ENCODE results near the gene EPDR1.
A peak's percentile ranks its signal among the peaks of the same experiment; 100 is the strongest.

Gene EPDR1

DNA sequence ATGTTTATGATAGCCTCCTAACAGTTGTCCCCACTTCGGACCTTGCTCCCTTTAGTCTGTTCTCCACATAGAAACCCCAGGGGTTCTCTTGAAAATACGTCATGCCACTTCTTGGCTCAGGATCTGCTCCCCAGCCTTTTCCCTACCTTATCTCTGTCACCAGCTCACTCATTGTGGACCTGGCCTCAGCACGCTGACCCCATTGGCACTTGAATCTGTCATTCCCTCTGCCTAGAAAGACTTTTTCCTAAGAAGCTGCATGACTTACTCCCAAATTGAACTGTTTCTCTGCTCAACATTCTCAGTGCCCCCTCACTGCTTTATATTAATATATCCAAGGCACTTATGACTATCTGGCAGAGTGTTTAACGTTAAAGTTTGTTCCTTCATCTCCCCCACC, 8.4 kb downstream of the EPDR1 start:
- Histone ChIP-seq H3K4me1 (ENCODE audit: control insufficient read depth, insufficient read depth, low read length, poor library complexity, severe bottlenecking) (no peaks in the 10 kb centered on the region), H3K36me3 (ENCODE audit: control insufficient read depth, insufficient read depth, low read length) (peaks cover under 1% of the 10 kb centered on the region), H3K27ac (ENCODE audit: low read depth, low read length, severe bottlenecking) (no peak overlapping the region), H3K9me3 (ENCODE audit: control insufficient read depth, low read length) (peaks cover 7% of the 10 kb centered on the region), H3K4me3 (ENCODE audit: extremely low read depth, insufficient read depth, low read length, poor library complexity, severe bottlenecking) (no peak overlapping the region)
- 80 to 93% methylated on average over 3 of the region's 4 CpGs for WGBS, 2 experiments (ENCODE audit: insufficient coverage in 2 of 2)

- Histone ChIP-seq H3K27ac (ENCODE audit: low read depth, low read length, severe bottlenecking) (no peak overlapping the region), H3K36me3 (ENCODE audit: control insufficient read depth, insufficient read depth, low read length) (no peaks in the 10 kb centered on the region), H3K4me3 (ENCODE audit: extremely low read depth, insufficient read depth, low read length, poor library complexity, severe bottlenecking) (no peak overlapping the region), H3K4me1 (ENCODE audit: control insufficient read depth, insufficient read depth, low read length, poor library complexity, severe bottlenecking) (no peaks in the 10 kb centered on the region), H3K9me3 (ENCODE audit: control insufficient read depth, low read length) (peaks cover 7% of the 10 kb centered on the region)
- WGBS, 2 experiments (ENCODE audit: insufficient coverage in 2 of 2): 89 to 91% methylated on average over 3 to 4 of the region's 5 CpGs
Measured at GRCh38 chr7:37930226-37930948, 9.9 kb downstream of the EPDR1 start.

DNA sequence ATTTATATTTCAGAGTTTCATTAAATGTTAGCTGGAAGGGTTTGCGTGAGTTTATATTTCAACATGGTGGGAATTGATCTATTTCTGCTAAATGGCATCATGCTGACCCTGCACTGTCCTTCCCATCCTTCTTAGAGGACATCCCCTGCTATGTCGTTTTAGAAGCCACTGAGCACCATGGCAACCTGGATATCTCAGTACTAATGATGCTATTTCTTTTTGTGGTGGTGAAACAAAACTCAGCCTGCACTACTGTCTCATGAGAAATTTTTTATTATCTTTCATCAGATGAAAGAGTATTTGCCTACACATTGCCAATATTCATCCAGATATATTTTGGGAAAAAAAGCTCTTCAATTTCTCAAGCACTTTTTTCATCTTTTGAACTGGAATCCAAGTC, 12.1 kb downstream of the EPDR1 start:
- 100% methylated on average over 1 of the region's 2 CpGs; no CpG with 5 or more reads in 1 of the 2 experiments for WGBS, 2 experiments (ENCODE audit: insufficient coverage in 2 of 2)
- no peaks in the 10 kb centered on the region for H3K36me3 ChIP-seq (ENCODE audit: control insufficient read depth, insufficient read depth, low read length)

GRCh38 chr7:37933018-37933566, 12.7 kb downstream of the EPDR1 start:
- no peak overlapping the region for H3K27ac ChIP-seq (ENCODE audit: low read depth, low read length, severe bottlenecking)
- H3K4me1 ChIP-seq (ENCODE audit: control insufficient read depth, insufficient read depth, low read length, poor library complexity, severe bottlenecking): no peaks in the 10 kb centered on the region
- WGBS, 2 experiments (ENCODE audit: insufficient coverage in 2 of 2): 100% methylated on average over 4 of the region's 9 CpGs; no CpG with 5 or more reads in 1 of the 2 experiments
- no peaks in the 10 kb centered on the region for H3K36me3 ChIP-seq (ENCODE audit: control insufficient read depth, insufficient read depth, low read length)
- no peaks in the 10 kb centered on the region for H3K9me3 ChIP-seq (ENCODE audit: control insufficient read depth, low read length)
- H3K4me3 ChIP-seq (ENCODE audit: extremely low read depth, insufficient read depth, low read length, poor library complexity, severe bottlenecking): no peak overlapping the region

More for the DNA sequence above, 12.1 kb downstream of the EPDR1 start:
- no peak overlapping the region for H3K27ac ChIP-seq (ENCODE audit: low read depth, low read length, severe bottlenecking)
- H3K4me1 ChIP-seq (ENCODE audit: control insufficient read depth, insufficient read depth, low read length, poor library complexity, severe bottlenecking): no peaks in the 10 kb centered on the region
- no peak overlapping the region for H3K4me3 ChIP-seq (ENCODE audit: extremely low read depth, insufficient read depth, low read length, poor library complexity, severe bottlenecking)
- H3K9me3 ChIP-seq (ENCODE audit: control insufficient read depth, low read length): no peaks in the 10 kb centered on the region

GRCh38 chr7:37942934-37943610, 22.6 kb downstream of the EPDR1 start:
- H3K27ac ChIP-seq (ENCODE audit: low read depth, low read length, severe bottlenecking): peak overlapping the region; percentile 57
- 74 to 82% methylated on average over 9 to 10 of the region's 12 CpGs for WGBS, 2 experiments (ENCODE audit: insufficient coverage in 2 of 2)
- H3K4me3 ChIP-seq (ENCODE audit: extremely low read depth, insufficient read depth, low read length, poor library complexity, severe bottlenecking): no peak overlapping the region
- no peaks in the 10 kb centered on the region for H3K9me3 ChIP-seq (ENCODE audit: control insufficient read depth, low read length)
- no peaks in the 10 kb centered on the region for H3K36me3 ChIP-seq (ENCODE audit: control insufficient read depth, insufficient read depth, low read length)
- H3K4me1 ChIP-seq (ENCODE audit: control insufficient read depth, insufficient read depth, low read length, poor library complexity, severe bottlenecking): peaks cover 8% of the 10 kb centered on the region

DNA sequence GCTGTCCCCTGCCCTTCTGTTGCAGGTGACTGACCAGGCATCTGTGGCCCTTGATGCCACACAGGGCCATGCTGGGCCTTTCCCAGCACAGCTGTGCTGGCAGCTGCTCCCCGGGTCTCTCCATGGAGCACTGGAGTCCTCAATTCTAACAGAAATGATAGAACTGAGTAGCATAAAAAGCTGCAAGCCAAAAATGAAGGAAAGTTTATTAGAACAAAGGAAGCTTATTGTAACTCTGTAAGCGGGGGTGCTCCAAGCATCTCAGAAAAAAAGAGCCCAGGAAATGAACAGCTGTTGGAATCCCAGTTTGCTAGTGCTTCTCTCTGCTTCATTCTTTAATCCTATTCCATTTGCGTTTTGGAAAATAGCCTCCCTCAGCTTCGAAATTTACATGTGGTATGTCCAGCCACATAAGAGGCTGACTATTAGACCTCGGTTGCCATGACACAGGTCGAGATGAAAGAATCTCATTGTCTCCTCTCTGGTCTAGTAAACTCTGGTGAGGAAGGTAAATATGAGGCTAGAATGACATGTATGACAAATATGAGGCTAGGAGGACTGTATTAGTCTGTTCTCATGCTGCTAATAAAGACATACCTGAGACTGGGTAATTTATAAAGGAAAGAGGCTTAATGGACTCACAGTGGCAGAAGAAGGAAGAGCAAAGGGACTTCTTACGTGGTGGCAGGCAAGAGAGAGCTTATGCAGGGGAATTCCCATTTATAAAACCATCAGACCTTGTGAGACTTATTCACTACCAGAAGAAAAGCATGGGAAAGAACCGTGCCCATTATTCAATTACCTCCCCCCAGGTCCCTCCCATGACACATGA, 23.7 kb downstream of the EPDR1 start:
- H3K4me3 ChIP-seq (ENCODE audit: extremely low read depth, insufficient read depth, low read length, poor library complexity, severe bottlenecking): no peak overlapping the region
- 95 to 100% methylated on average over 6 of the region's 8 CpGs for WGBS, 2 experiments (ENCODE audit: insufficient coverage in 2 of 2)
- no peaks in the 10 kb centered on the region for H3K36me3 ChIP-seq (ENCODE audit: control insufficient read depth, insufficient read depth, low read length)
- no peaks in the 10 kb centered on the region for H3K9me3 ChIP-seq (ENCODE audit: control insufficient read depth, low read length)
- peaks cover 8% of the 10 kb centered on the region for H3K4me1 ChIP-seq (ENCODE audit: control insufficient read depth, insufficient read depth, low read length, poor library complexity, severe bottlenecking)
- peak overlapping the region; percentile 5 for H3K27ac ChIP-seq (ENCODE audit: low read depth, low read length, severe bottlenecking)

DNA sequence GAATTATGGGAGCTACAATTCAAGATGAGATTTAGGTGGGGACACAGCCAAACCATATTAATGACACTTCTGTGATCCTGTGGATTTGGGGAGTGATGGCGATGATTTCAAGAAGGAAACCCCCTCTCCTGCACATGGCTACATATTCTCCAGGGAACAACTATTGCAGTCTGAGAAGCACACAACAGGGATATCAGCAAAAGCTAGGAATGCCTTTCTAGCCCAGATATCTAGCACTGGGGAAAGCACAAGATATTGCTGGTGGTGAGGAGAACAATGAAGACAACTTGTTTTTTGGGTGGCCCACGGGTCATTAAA, 24.3 kb downstream of the EPDR1 start:
- H3K36me3 ChIP-seq (ENCODE audit: control insufficient read depth, insufficient read depth, low read length): no peaks in the 10 kb centered on the region
- no peaks in the 10 kb centered on the region for H3K9me3 ChIP-seq (ENCODE audit: control insufficient read depth, low read length)
- 80% methylated on average over 1 of the region's 2 CpGs; no CpG with 5 or more reads in 1 of the 2 experiments for WGBS, 2 experiments (ENCODE audit: insufficient coverage in 2 of 2)
- peaks cover 8% of the 10 kb centered on the region for H3K4me1 ChIP-seq (ENCODE audit: control insufficient read depth, insufficient read depth, low read length, poor library complexity, severe bottlenecking)
- H3K27ac ChIP-seq (ENCODE audit: low read depth, low read length, severe bottlenecking): no peak overlapping the region
- H3K4me3 ChIP-seq (ENCODE audit: extremely low read depth, insufficient read depth, low read length, poor library complexity, severe bottlenecking): no peak overlapping the region

GRCh38 chr7:37945336-37945735, 24.9 kb downstream of the EPDR1 start:
- Histone ChIP-seq H3K4me1 (ENCODE audit: control insufficient read depth, insufficient read depth, low read length, poor library complexity, severe bottlenecking) (peaks cover 8% of the 10 kb centered on the region), H3K4me3 (ENCODE audit: extremely low read depth, insufficient read depth, low read length, poor library complexity, severe bottlenecking) (no peak overlapping the region), H3K27ac (ENCODE audit: low read depth, low read length, severe bottlenecking) (no peak overlapping the region), H3K36me3 (ENCODE audit: control insufficient read depth, insufficient read depth, low read length) (no peaks in the 10 kb centered on the region), H3K9me3 (ENCODE audit: control insufficient read depth, low read length) (no peaks in the 10 kb centered on the region)
- 83% methylated on average over 1 of the region's 4 CpGs; no CpG with 5 or more reads in 1 of the 2 experiments for WGBS, 2 experiments (ENCODE audit: insufficient coverage in 2 of 2)

DNA sequence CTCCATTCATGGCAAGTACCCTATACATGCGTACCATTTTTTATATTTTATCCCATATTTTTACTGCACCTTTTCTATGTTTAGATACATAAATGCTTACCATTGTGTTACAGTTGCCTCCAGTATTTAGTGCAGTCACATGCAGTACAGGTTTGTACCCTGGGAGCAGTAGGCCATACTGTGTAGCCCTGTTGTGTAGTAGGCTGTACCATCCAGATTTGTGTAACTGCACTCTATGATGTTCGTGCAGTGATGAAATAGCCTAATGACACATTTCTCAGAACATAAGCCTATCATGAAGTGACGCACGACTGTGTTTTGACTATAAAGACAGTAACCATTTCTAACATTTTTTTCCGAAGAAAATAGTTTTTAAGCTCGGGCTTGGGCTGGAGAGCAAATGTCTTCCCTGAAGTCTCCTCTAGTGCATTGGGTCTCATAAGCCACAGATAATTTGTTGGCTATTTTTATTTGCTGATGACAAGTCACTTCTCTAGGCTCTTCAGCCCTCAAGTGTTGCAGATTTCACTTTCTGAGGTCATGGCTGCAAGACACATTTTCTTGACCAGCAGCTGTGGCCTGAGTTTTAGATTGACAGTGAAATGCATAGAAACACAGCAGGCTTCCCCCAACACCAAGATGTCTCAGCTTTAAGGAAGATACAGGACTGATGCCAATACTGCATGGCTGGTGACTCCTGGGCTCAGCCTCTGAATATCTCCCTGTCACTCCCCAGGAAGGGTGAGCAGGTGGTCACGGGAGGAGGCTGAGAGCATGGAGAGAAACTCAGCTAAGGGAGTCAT, 26.9 kb downstream of the EPDR1 start:
- H3K4me3 ChIP-seq (ENCODE audit: extremely low read depth, insufficient read depth, low read length, poor library complexity, severe bottlenecking): no peak overlapping the region
- WGBS, 2 experiments (ENCODE audit: insufficient coverage in 2 of 2): 94 to 95% methylated on average over 4 to 5 of the region's 7 CpGs
- H3K4me1 ChIP-seq (ENCODE audit: control insufficient read depth, insufficient read depth, low read length, poor library complexity, severe bottlenecking): peaks cover 8% of the 10 kb centered on the region
- no peak overlapping the region for H3K27ac ChIP-seq (ENCODE audit: low read depth, low read length, severe bottlenecking)
- H3K36me3 ChIP-seq (ENCODE audit: control insufficient read depth, insufficient read depth, low read length): no peaks in the 10 kb centered on the region
- no peaks in the 10 kb centered on the region for H3K9me3 ChIP-seq (ENCODE audit: control insufficient read depth, low read length)

DNA sequence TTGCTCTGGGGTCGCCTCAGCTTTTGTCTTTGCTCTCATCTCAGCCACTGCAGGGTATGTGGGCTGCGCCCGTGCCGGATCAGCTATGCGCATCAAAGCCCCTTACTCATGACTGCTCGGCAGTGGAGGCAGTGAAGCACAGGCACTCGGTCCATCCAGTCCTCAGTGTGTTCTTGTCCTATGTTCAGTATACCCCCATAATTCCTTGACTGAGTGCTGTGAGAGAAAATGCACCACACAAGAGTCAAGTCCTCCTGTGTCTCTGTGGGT, 27.4 kb downstream of the EPDR1 start:
- peaks cover 4% of the 10 kb centered on the region for H3K4me1 ChIP-seq (ENCODE audit: control insufficient read depth, insufficient read depth, low read length, poor library complexity, severe bottlenecking)
- no peaks in the 10 kb centered on the region for H3K36me3 ChIP-seq (ENCODE audit: control insufficient read depth, insufficient read depth, low read length)
- no peak overlapping the region for H3K4me3 ChIP-seq (ENCODE audit: extremely low read depth, insufficient read depth, low read length, poor library complexity, severe bottlenecking)
- no peaks in the 10 kb centered on the region for H3K9me3 ChIP-seq (ENCODE audit: control insufficient read depth, low read length)
- 89 to 93% methylated on average over 7 of the region's 7 CpGs for WGBS, 2 experiments (ENCODE audit: insufficient coverage in 2 of 2)
- no peak overlapping the region for H3K27ac ChIP-seq (ENCODE audit: low read depth, low read length, severe bottlenecking)
